GM12875 (cell line): ENCODE data around the gene RDH5.

Experiments
- H3K4me3 ChIP-seq: one replicate; pipeline ENCODE4 v1.5.1; 2011; ENCODE audit warnings: low read depth, low read length, control low read depth
- CTCF ChIP-seq: IDR thresholded peaks from 2 replicates; pipeline ENCODE4 v1.5.1; 2011; ENCODE audit warnings: low read depth, mild to moderate bottlenecking, control low read depth, inconsistent platforms, low read length, moderate library complexity, borderline replicate concordance; ENCODE audit not compliant: insufficient read depth

RDH5 gene

DNA sequence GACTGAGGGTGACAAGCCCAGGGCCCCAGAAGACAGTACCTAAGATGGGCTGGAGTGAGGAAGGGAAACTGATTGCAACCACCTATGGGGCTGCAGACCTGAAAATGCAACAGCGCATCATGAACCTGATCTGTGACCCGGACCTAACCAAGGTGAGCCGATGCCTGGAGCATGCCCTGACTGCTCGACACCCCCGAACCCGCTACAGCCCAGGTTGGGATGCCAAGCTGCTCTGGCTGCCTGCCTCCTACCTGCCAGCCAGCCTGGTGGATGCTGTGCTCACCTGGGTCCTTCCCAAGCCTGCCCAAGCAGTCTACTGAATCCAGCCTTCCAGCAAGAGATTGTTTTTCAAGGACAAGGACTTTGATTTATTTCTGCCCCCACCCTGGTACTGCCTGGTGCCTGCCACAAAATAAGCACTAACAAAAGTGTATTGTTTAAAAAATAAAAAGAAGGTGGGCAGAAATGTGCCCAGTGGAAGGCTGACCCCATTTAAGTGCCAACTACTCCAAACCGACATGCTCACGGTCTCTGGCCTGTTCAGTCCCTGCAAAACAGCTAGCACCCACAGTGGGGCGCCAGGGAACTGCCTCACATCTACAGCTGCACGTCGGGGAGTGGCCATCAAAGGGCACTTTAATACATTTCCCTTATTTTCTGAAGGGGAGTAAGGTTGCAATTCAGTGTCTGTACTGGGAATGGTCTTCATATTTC is 4.2 kb downstream of the RDH5 start:
- H3K4me3 ChIP-seq = no peak overlapping the region
- peak; percentile 80 for TF ChIP-seq CTCF

DNA sequence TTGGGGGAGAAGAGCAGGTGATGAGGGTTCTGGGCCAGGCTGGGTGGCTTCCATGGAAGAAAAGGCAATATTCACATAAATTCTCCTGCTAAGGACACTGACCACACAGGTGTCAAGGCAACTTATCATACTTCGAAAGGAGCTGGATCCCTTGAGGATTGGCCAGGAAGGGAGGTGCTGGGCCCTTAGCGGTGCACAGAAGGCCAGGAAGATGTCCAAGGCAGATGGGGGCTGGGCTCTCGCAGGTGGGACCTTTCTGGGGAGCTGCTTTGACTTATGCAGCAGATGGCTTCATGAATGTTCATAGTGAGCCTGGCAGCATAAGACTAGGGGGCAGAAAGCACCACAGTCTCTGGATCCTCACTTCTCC is 4.7 kb downstream of the RDH5 start:
- no peak for TF ChIP-seq CTCF
- no peak overlapping the region for H3K4me3 ChIP-seq

- H3K4me3 ChIP-seq = no peak overlapping the region
- TF ChIP-seq CTCF = no peak
Measured at GRCh38 chr12:55725556-55725955, 5.4 kb downstream of the RDH5 start.

DNA sequence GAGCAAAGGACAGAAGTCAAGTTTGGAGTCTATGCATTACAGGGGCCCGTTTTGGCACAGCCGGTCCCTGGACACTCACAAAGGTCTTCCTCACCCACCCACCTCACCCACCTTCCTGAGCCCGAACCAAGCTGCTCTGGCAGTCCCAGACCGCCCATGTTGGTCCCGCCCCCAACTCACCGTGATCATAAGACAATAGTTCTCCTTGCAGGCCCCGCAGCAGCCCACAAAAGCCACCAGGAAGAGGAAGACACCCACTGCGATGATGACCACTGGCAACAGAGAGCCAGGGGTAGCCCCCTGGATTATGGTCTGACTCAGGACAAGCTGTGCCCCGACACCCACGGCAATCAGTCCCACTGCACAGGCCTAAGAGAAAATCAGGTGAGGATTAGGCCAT is 6.8 kb downstream of the RDH5 start:
- H3K4me3 ChIP-seq = no peak overlapping the region
- no peak for TF ChIP-seq CTCF

GRCh38 chr12:55727643-55728185 is 7.5 kb downstream of the RDH5 start:
- H3K4me3 ChIP-seq = peak overlapping the region; percentile 89
- TF ChIP-seq CTCF = no peak

- peak overlapping the region; percentile 89 for H3K4me3 ChIP-seq
- TF ChIP-seq CTCF = no peak
Measured at GRCh38 chr12:55728186-55728938, 8.2 kb downstream of the RDH5 start.
